Measurements from ENCODE around the gene USF3.

Gene USF3

GRCh38 chr3:113697500-113698090 lies 1.2 kb upstream of the USF3 start:
- DNase-seq (ENCODE audit: low read depth in 3 of 3) = no peak

GRCh38 chr3:113696658-113697499 lies 437 bp upstream of the USF3 start:
- DNase-seq (ENCODE audit: low read depth in 3 of 3) = peak; percentile 97 to 99 (median 97)

- no peak for DNase-seq (ENCODE audit: low read depth in 3 of 3)
These were observed 1.0 kb downstream of the USF3 start for GRCh38 chr3:113695431-113695785.

- no peak for DNase-seq (ENCODE audit: low read depth in 3 of 3)
These were observed 6.0 kb downstream of the USF3 start for GRCh38 chr3:113690482-113690881.

- no peak for DNase-seq (ENCODE audit: low read depth in 3 of 3)
These were observed 10.3 kb downstream of the USF3 start for GRCh38 chr3:113685956-113686721.

GRCh38 chr3:113685124-113685523 lies 11.3 kb downstream of the USF3 start:
- DNase-seq (ENCODE audit: low read depth in 3 of 3) = no peak

GRCh38 chr3:113684271-113684819 lies 12.1 kb downstream of the USF3 start:
- DNase-seq (ENCODE audit: low read depth in 3 of 3) = no peak

- no peak for DNase-seq (ENCODE audit: low read depth in 3 of 3)
These were observed 17.7 kb downstream of the USF3 start for GRCh38 chr3:113678773-113679172.

- no peak for DNase-seq (ENCODE audit: low read depth in 3 of 3)
These were observed 18.7 kb downstream of the USF3 start for GRCh38 chr3:113677737-113678136.

- DNase-seq (ENCODE audit: low read depth in 3 of 3) = no peak
These were observed 20.2 kb downstream of the USF3 start for GRCh38 chr3:113676261-113676660.

GRCh38 chr3:113673593-113673992 lies 22.8 kb downstream of the USF3 start:
- DNase-seq (ENCODE audit: low read depth in 3 of 3) = no peak

- no peak for DNase-seq (ENCODE audit: low read depth in 3 of 3)
These were observed 28.4 kb downstream of the USF3 start for GRCh38 chr3:113668015-113668414.

GRCh38 chr3:113664523-113665094 lies 31.8 kb downstream of the USF3 start:
- no peak for DNase-seq (ENCODE audit: low read depth in 3 of 3)

- DNase-seq (ENCODE audit: low read depth in 3 of 3) = no peak
These were observed 32.7 kb downstream of the USF3 start for GRCh38 chr3:113663761-113664160.

- no peak for DNase-seq (ENCODE audit: low read depth in 3 of 3)
These were observed 33.1 kb downstream of the USF3 start for GRCh38 chr3:113663324-113663750.

- DNase-seq (ENCODE audit: low read depth in 3 of 3) = no peak
These were observed 33.6 kb downstream of the USF3 start for GRCh38 chr3:113662824-113663223.

- no peak for DNase-seq (ENCODE audit: low read depth in 3 of 3)
These were observed 35.5 kb downstream of the USF3 start for GRCh38 chr3:113660896-113661295.

- DNase-seq (ENCODE audit: low read depth in 3 of 3) = no peak
These were observed 36.0 kb downstream of the USF3 start for GRCh38 chr3:113660458-113660857.

- DNase-seq (ENCODE audit: low read depth in 3 of 3) = no peak
These were observed 36.4 kb downstream of the USF3 start for GRCh38 chr3:113659996-113660395.

- DNase-seq (ENCODE audit: low read depth in 3 of 3) = no peak
These were observed 37.3 kb downstream of the USF3 start for GRCh38 chr3:113659101-113659541.

- DNase-seq (ENCODE audit: low read depth in 3 of 3) = no peak
These were observed 38.3 kb downstream of the USF3 start for GRCh38 chr3:113658107-113658506.

- no peak for DNase-seq (ENCODE audit: low read depth in 3 of 3)
These were observed 41.6 kb downstream of the USF3 start for GRCh38 chr3:113654851-113655250.
